ENCODE measurements around the gene DRAM1.

DNA sequence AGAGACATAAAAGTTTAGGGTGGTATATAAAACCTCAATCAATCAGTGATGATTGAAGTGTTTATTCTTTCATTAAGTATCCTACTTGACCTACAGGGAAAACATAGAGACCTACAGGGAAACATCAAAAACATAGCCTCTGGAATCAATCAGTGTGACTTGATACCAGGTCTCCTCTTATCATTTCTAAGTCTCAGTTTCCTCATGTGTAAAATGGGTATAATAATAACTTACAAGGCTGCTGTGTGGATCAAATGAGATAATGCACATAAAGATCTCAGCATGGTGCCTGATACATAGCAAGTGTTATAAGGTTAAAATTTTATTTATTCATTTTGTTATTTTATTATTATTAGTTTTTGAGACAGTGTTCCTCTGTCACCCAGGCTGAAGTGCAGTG is 24.4 kb upstream of the DRAM1 start:
- TF ChIP-seq POLR2A (IDR thresholded peaks at IDR 0.05; ENCODE audit: low read depth, low read length) (no peak), POLR2AphosphoS5 (IDR thresholded peaks at IDR 0.05; ENCODE audit: low read depth, low read length) (no peak), TAF1 (IDR thresholded peaks at IDR 0.05; ENCODE audit: borderline replicate concordance, low read depth, low read length) (no peak)

All from GM12892 (cell line).